Heart left ventricle (tissue), 13 donors: ENCODE results near the gene SWT1.

Source experiments
- POLR2A ChIP-seq, 2 donors: fragments of 450-650 bp; IDR thresholded peaks; one replicate each; pipeline ENCODE4 v1.6.1; 2017; ENCODE audit warnings: antibody characterized with exemption in 2 of 2, mild to moderate bottlenecking in 2 of 2, moderate library complexity in 2 of 2
- TF ChIP-seq, protein P1 (sequence below), 12 donors: fragments of 200-600 bp; sonication (generic) in 4 of 12; IDR thresholded peaks; one replicate each; pipeline versions ENCODE4 v1.5.0 to v1.8.0; 2018 to 2022; ENCODE audit warnings: antibody characterized with exemption in 12 of 12, mild to moderate bottlenecking in 5 of 12
- donor health status: ischemic (EF 13 %, LVEDD 7.1; RV severe dilation, severe dysfunction).
- donor health status: DM: no; HTN: yes; CAD: no.
- donor health status: DM: no; HTN: no; CAD: no.
- donor health status: ischemic (EF 25% LVEDD 6.9; RV normal size, moderate dysfunction).
- donor health status: ischemic (EF 25% LVEDD 5.7; RV mildly dilated, moderate dysfunction).
- donor health status: ischemic (EF 35%, LVEDD 5.7; RV mildly dilated, moderate dysfunction).
- donor health status: nonischemic (EF 11% LVEDD 7.7; RV severe dilation, severe dysfunction).
- donor health status: DM: yes; HTN: yes; CAD: no.
- donor health status: PGD.
- donor health status: ischemic (EF 29% LVEDD 5.4; RV normal size, mild dysfunction).
- donor health status: nonischemic (EF 23%, LVEDD 6.1; RV moderate dilation, normal function).

- TF ChIP-seq, protein P1, sequence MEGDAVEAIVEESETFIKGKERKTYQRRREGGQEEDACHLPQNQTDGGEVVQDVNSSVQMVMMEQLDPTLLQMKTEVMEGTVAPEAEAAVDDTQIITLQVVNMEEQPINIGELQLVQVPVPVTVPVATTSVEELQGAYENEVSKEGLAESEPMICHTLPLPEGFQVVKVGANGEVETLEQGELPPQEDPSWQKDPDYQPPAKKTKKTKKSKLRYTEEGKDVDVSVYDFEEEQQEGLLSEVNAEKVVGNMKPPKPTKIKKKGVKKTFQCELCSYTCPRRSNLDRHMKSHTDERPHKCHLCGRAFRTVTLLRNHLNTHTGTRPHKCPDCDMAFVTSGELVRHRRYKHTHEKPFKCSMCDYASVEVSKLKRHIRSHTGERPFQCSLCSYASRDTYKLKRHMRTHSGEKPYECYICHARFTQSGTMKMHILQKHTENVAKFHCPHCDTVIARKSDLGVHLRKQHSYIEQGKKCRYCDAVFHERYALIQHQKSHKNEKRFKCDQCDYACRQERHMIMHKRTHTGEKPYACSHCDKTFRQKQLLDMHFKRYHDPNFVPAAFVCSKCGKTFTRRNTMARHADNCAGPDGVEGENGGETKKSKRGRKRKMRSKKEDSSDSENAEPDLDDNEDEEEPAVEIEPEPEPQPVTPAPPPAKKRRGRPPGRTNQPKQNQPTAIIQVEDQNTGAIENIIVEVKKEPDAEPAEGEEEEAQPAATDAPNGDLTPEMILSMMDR (IDR thresholded peaks at IDR 0.05) = no peak
- no peak for TF ChIP-seq POLR2A (IDR thresholded peaks at IDR 0.05)
Observed at GRCh38 chr1:185232874-185233273, 75.9 kb downstream of the SWT1 start.
